Measurements from ENCODE around the gene WASHC2C.
"Not testable (repeated sequence)": the region's sequence is repeated elsewhere in the genome, so short reads cannot be mapped to it uniquely, and the experiment has no call there.

WASHC2C gene

GRCh38 chr10:45771757-45772461, 44.8 kb downstream of the WASHC2C start:
- DNase-seq: not testable (repeated sequence)

GRCh38 chr10:45786217-45786616, 59.2 kb downstream of the WASHC2C start:
- not testable (repeated sequence) for DNase-seq

GRCh38 chr10:45787212-45787741, 60.2 kb downstream of the WASHC2C start:
- DNase-seq: not testable (repeated sequence)

- DNase-seq: not testable (repeated sequence)
These were observed 62.9 kb downstream of the WASHC2C start for GRCh38 chr10:45789991-45790390.

GRCh38 chr10:45790694-45791426, 63.8 kb downstream of the WASHC2C start:
- not testable (repeated sequence) for DNase-seq

- DNase-seq: not testable (repeated sequence)
These were observed 67.7 kb downstream of the WASHC2C start for GRCh38 chr10:45794761-45795160.

- DNase-seq: peak in 1 of 2 donors; percentile 6
These were observed 76.3 kb downstream of the WASHC2C start for GRCh38 chr10:45803060-45804010.

GRCh38 chr10:45804996-45805395, 77.9 kb downstream of the WASHC2C start:
- not testable (repeated sequence) for DNase-seq

- no peak for DNase-seq
These were observed 82.8 kb downstream of the WASHC2C start for GRCh38 chr10:45809837-45810236.

GRCh38 chr10:45811075-45811474, 84.0 kb downstream of the WASHC2C start:
- DNase-seq: no peak

GRCh38 chr10:45812959-45813358, 85.9 kb downstream of the WASHC2C start:
- DNase-seq: not testable (repeated sequence)

GRCh38 chr10:45814146-45814545, 87.1 kb downstream of the WASHC2C start:
- DNase-seq: not testable (repeated sequence)

- DNase-seq: no peak
These were observed 90.2 kb downstream of the WASHC2C start for GRCh38 chr10:45817130-45817859.

- DNase-seq: no peak
These were observed 90.8 kb downstream of the WASHC2C start for GRCh38 chr10:45817912-45818311.

GRCh38 chr10:45819552-45819951, 92.5 kb downstream of the WASHC2C start:
- no peak for DNase-seq

- DNase-seq: not testable (repeated sequence)
These were observed 93.2 kb downstream of the WASHC2C start for GRCh38 chr10:45820107-45820830.

GRCh38 chr10:45822918-45823317, 95.9 kb downstream of the WASHC2C start:
- not testable (repeated sequence) for DNase-seq
